ENCODE measurements around the gene CERS6.

GRCh38 chr2:168798076-168798887 is 342.2 kb downstream of the CERS6 start:
- TF ChIP-seq, protein P1, sequence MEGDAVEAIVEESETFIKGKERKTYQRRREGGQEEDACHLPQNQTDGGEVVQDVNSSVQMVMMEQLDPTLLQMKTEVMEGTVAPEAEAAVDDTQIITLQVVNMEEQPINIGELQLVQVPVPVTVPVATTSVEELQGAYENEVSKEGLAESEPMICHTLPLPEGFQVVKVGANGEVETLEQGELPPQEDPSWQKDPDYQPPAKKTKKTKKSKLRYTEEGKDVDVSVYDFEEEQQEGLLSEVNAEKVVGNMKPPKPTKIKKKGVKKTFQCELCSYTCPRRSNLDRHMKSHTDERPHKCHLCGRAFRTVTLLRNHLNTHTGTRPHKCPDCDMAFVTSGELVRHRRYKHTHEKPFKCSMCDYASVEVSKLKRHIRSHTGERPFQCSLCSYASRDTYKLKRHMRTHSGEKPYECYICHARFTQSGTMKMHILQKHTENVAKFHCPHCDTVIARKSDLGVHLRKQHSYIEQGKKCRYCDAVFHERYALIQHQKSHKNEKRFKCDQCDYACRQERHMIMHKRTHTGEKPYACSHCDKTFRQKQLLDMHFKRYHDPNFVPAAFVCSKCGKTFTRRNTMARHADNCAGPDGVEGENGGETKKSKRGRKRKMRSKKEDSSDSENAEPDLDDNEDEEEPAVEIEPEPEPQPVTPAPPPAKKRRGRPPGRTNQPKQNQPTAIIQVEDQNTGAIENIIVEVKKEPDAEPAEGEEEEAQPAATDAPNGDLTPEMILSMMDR (IDR thresholded peaks at IDR 0.05), result no peak
- no peak for TF ChIP-seq POLR2AphosphoS5 (IDR thresholded peaks at IDR 0.05)
- TF ChIP-seq POLR2A (IDR thresholded peaks at IDR 0.05), result no peak

Measured in transverse colon (tissue), 4 donors.